Suprapubic skin (tissue), 3 donors: ENCODE measurements around the gene RECK.

Source experiments
- POLR2A ChIP-seq, 2 donors: fragments of 450-650 bp; IDR thresholded peaks; one replicate each; pipeline ENCODE4 v1.6.1; 2017; ENCODE audit warnings: antibody characterized with exemption in 2 of 2, mild to moderate bottlenecking in 2 of 2, moderate library complexity in 2 of 2
- TF ChIP-seq, protein P1 (sequence below), 2 donors: fragments of 200-600 bp in 1 of 2; fragments of 450-650 bp in 1 of 2; sonication (generic) in 1 of 2; IDR thresholded peaks; one replicate each; pipeline ENCODE4 v1.5.1; 2016 to 2019; ENCODE audit warnings: antibody characterized with exemption in 2 of 2, mild to moderate bottlenecking in 1 of 2, moderate library complexity in 1 of 2

GRCh38 chr9:36102742-36103495, 66.2 kb downstream of the RECK start:
- TF ChIP-seq, protein P1, sequence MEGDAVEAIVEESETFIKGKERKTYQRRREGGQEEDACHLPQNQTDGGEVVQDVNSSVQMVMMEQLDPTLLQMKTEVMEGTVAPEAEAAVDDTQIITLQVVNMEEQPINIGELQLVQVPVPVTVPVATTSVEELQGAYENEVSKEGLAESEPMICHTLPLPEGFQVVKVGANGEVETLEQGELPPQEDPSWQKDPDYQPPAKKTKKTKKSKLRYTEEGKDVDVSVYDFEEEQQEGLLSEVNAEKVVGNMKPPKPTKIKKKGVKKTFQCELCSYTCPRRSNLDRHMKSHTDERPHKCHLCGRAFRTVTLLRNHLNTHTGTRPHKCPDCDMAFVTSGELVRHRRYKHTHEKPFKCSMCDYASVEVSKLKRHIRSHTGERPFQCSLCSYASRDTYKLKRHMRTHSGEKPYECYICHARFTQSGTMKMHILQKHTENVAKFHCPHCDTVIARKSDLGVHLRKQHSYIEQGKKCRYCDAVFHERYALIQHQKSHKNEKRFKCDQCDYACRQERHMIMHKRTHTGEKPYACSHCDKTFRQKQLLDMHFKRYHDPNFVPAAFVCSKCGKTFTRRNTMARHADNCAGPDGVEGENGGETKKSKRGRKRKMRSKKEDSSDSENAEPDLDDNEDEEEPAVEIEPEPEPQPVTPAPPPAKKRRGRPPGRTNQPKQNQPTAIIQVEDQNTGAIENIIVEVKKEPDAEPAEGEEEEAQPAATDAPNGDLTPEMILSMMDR (IDR thresholded peaks at IDR 0.05), result peak; percentile 68 to 77
- TF ChIP-seq POLR2A (IDR thresholded peaks at IDR 0.05), result no peak
